CD4-positive, alpha-beta T cell treated with Interleukin-6 for 4 hours (primary cell): Measurements from ENCODE around the gene FETUB.
"Not testable (repeated sequence)": the region's sequence is repeated elsewhere in the genome, so short reads cannot be mapped to it uniquely, and the experiment has no call there.

ENCODE experiments used
- DNase-seq: peaks from one replicate; pipeline ENCODE4 v3.0.0-alpha.2; 2020; ENCODE audit warnings: mixed read lengths

FETUB gene

GRCh38 chr3:186613637-186614265 lies 26.4 kb upstream of the FETUB start:
- DNase-seq: no peak

DNA sequence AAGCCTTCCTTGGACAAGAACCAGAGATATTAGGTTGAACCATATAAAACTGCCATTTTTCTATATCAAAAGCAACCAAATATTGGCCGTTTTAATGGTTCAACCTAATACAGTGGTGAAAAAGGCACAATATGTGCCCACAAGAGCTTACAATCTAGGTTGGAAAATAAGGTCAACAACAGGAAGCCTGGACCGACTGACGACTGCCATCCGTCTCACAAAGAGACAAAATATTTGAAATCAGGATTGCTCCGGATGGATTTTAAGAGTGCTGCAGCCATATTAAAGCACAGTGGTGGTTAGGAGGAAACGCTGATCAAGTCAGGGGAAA lies 26.0 kb upstream of the FETUB start:
- DNase-seq: no peak

GRCh38 chr3:186614597-186615483 lies 25.4 kb upstream of the FETUB start:
- DNase-seq: peak; percentile 78

DNA sequence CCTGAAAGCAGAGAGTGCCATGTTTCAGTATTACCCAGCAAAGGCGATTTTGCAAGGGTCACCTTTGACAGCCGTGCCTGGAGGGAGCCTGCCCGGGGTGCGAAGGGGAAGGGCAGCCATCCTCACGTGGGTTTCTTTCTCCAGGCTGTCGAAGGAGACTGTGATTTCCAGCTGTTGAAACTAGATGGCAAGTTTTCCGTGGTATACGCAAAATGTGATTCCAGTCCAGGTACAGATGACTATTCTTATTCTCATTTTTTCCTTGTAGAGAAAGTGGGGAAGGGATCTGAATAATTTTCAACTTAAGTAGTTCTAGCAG lies 23.9 kb upstream of the FETUB start:
- DNase-seq: no peak

GRCh38 chr3:186617036-186617946 lies 22.9 kb upstream of the FETUB start:
- DNase-seq: peak; percentile 89

DNA sequence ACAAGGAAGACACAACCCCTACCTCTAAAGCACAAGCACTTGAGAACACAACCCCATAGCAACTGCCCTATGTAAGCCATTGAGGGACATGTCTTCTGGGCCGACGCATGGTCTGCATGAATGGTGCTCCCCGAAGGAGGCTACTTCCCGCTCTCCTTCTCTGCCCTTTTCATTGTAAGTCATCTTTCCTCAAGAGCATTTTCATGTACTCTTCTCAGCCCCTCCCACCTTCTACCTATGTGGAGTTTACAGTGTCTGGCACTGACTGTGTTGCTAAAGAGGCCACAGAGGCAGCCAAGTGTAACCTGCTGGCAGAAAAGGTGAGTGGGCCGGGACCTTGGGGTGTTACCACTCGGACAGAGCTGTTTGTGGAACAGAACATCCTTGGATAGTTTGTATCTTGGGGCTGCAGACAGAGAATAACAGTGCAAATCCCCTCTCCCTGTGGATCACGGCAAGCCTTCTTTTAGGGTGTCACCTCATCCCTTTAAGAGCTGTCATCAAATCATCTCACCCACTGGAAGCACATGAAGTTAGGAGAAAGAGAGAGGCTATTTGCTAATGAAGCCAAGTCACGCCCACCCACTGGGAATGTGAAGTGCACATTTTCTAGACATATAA lies 21.8 kb upstream of the FETUB start:
- DNase-seq: no peak

GRCh38 chr3:186619787-186620212 lies 20.4 kb upstream of the FETUB start:
- DNase-seq: no peak

DNA sequence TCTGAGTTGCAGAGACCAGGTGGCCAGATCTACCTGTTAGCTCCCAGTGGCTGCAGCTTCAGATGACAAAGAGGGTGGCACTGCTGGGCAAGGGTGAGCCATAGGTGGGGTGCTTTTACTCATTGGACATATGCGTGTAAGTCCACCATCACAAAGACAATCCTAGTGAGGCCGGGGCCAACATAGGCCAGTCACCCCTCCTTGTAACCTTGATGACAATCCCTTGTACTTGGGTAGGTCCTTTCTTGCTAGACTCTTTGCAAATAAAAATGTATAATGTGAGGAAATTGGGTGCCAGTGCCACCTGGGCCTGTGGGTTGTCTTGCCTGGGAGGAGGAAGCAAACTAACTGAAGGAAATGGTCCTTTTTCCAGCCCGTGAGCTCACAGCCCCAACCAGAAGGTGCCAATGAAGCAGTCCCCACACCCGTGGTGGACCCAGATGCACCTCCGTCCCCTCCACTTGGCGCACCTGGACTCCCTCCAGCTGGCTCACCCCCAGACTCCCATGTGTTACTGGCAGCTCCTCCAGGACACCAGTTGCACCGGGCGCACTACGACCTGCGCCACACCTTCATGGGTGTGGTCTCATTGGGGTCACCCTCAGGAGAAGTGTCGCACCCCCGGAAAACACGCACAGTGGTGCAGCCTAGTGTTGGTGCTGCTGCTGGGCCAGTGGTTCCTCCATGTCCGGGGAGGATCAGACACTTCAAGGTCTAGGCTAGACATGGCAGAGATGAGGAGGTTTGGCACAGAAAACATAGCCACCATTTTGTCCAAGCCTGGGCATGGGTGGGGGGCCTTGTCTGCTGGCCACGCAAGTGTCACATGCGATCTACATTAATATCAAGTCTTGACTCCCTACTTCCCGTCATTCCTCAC lies 19.7 kb upstream of the FETUB start:
- DNase-seq: no peak

GRCh38 chr3:186621894-186622650 lies 18.1 kb upstream of the FETUB start:
- DNase-seq: no peak

DNA sequence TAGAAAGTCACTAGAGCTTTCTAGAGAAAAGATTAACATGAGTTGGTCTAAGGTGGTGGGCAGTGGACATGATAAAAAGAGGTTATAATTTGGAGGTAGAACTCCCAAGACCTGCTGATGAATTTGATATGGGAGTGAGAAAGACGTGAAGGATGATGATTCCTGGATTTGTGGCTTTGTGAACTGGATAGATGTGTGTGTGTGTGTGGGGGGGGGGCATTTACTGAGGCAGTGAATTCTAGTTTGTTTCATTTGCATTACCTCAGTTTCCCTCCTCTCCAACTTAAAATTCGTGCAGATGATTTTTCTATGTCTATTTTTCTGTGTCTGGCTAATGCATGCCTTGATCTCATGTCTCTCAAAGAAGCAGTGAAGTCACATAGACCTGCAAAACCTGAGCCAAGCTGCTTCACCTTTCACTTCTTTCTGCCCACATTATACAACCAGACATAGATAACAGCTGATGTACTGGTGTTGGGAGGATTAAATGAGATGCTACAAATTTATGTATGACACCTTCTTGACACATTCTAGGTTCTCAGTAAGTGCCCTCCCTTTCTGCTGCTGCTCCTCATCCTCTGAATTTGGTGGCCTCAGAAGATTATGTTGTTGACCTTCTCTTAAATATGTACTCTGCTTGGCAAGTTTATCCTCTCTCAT lies 17.4 kb upstream of the FETUB start:
- DNase-seq: no peak

- DNase-seq: no peak
Measured at GRCh38 chr3:186624598-186624997, 15.6 kb upstream of the FETUB start.

DNA sequence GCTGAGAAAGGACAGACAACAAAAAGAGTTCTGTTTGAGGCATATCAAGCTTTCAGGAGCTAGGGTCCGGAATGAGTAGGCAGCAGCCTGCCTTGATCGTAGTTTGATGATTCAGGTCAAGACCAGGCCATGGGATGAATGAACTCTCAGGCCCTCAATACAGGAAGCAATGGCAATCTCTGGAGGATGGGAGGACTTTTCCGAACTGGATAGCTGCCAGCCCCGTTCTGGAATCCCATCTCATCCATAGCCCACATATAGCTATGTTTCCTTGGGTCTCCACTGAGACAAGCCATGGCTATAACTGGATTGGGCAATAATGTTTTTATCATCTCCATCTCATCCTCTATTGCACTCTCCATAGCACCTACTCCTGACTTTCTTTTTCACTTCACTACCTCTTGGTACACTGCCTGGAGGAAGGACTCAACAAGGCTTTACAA lies 14.6 kb upstream of the FETUB start:
- no peak for DNase-seq

- DNase-seq: no peak
Measured at GRCh38 chr3:186626254-186626847, 13.8 kb upstream of the FETUB start.

DNA sequence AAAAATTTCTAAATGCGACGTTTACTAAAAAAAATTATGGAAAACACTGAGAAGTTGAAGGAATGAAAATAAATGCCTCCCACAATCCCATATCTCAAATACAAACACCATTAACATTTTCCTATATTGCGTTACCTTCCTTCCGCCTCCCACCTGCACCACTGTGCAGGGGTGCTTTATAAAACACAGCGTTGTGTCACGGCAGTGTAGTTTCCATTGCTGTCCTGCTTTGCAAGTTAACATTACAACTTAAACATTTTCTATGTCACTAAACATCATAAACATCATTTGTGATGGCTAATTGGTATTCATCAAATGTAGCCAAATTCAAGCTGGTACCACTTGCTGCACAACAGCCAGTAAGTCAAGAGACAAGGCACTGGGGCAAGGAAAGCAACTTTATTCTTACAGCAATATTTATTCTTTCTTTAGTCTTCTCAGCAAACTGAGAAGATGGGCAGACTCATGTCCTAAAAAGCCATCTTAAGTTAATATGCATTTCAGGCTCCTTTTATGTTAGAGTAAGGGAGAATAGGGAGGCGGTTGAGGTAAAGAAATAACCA lies 12.3 kb upstream of the FETUB start:
- no peak for DNase-seq

DNA sequence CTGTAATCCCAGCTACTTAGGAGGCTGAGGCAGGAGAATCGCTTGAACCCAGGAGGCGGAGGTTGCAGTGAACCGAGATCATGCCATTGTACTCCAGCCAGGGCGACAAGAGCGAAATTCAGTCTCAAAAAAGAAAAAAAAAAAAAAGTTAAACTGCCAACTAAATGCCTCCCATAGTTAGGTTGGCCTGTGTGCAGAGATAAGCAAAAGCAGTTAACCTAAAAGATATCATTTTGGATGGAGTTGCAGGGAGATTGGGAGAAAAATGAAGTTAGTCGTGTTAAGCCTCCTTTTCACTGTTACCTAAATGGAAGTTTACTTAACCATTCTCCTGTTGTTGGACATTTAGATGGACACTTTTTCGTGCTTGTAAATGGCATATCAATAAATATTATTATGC lies 11.4 kb upstream of the FETUB start:
- DNase-seq: no peak

GRCh38 chr3:186630950-186631641 lies 9.1 kb upstream of the FETUB start:
- no peak for DNase-seq

GRCh38 chr3:186633481-186633880 lies 6.7 kb upstream of the FETUB start:
- no peak for DNase-seq

DNA sequence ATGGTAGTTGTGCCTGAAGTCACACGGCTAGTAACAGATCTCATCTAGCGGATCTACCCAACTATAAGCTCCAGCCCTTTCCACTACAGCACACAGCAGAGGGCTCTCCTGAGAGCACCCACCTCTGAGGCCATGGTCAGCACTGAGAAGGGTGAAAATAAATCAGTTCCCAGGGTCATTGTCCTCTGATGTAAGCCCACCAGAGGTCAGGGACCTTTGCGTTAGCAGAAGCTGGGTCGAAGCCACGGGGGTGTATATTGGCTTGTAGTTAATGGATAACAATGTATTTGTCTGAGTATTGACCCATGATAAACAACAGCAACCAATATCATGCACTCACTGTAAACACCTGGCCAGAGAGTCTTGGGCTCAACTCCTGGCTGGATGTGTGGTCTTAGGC lies 6.0 kb upstream of the FETUB start:
- not testable (repeated sequence) for DNase-seq

DNA sequence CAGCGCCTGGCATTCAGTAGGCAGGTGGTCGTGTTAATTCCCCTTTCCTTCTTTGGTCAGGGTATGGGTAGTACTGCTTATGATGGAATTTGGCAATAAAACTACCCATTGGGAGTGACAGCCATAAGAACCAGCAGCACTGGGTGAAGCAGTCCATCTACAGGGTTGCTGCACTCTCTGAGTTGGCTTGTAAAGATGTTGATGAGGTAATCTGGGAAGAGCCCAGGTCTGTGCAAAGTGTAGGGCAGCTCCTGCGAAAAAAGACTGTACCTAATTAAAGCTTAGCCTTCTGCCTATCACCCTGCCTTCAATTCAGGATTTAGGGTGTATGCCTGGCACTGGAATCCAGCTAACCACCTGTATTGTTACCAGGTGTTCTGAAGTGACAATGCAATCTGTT lies 4.7 kb upstream of the FETUB start:
- no peak for DNase-seq
